ENCODE measurements around the gene ROR2.
"Not testable (repeated sequence)": the region's sequence is repeated elsewhere in the genome, so short reads cannot be mapped to it uniquely, and the experiment has no call there.

Gene ROR2

DNA sequence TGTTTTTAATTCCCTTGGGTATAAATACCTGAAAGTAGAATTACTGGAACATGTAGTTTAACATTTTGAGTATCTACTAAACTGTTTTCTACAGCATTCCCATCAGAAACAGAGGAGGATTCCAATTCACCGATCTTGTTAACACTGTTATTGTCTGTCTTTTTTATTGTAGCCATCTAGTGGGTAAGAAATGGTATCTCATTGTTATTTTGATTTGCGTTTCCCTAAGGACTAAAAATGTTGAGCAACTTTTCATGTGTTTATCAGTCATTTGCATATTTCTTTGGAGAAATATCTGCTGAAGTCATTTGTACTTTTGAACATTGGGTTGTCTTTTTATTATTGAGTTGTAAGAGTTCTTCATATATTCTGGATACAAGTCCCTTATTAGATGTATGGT is 391.1 kb downstream of the ROR2 start:
- H3K27me3 ChIP-seq, result no peaks in the 10 kb centered on the region
- H3K4me3 ChIP-seq, result no peak overlapping the region
- H3K36me3 ChIP-seq, result no peaks in the 10 kb centered on the region
- no peaks in the 10 kb centered on the region for H4K20me1 ChIP-seq
- H3K27ac ChIP-seq, result no peak overlapping the region
- H3K4me1 ChIP-seq, result peaks cover 8% of the 10 kb centered on the region
- H3K4me2 ChIP-seq, result no peak overlapping the region
- H3K9me3 ChIP-seq, result no peaks in the 10 kb centered on the region
- TF ChIP-seq Cebpa-rat (IDR thresholded peaks at IDR 0.05), result no peak
- no peak overlapping the region for H3K9ac ChIP-seq

DNA sequence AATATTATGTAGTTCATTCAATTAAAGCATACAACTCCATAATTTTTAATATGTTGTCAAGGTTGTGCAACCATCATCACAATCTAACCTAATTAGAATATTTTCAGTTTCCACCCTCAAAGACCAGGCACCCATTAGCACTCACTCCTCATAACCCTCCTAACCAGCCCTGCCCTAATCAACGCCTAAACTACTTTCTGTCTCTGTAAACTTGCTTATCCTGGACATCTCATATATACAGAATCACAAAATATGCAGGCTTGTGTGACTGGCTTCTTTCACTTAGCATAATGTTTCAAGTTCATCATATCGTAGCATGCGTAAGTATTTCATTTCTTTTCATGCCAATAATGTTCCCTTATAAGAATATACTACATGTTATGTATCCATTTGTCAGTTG is 391.6 kb downstream of the ROR2 start:
- no peaks in the 10 kb centered on the region for H3K36me3 ChIP-seq
- no peak overlapping the region for H3K4me2 ChIP-seq
- no peak for TF ChIP-seq Cebpa-rat (IDR thresholded peaks at IDR 0.05)
- H3K27me3 ChIP-seq, result no peaks in the 10 kb centered on the region
- no peak overlapping the region for H3K27ac ChIP-seq
- H4K20me1 ChIP-seq, result no peaks in the 10 kb centered on the region
- no peaks in the 10 kb centered on the region for H3K9me3 ChIP-seq
- H3K4me3 ChIP-seq, result no peak overlapping the region
- peaks cover 8% of the 10 kb centered on the region for H3K4me1 ChIP-seq
- no peak overlapping the region for H3K9ac ChIP-seq

DNA sequence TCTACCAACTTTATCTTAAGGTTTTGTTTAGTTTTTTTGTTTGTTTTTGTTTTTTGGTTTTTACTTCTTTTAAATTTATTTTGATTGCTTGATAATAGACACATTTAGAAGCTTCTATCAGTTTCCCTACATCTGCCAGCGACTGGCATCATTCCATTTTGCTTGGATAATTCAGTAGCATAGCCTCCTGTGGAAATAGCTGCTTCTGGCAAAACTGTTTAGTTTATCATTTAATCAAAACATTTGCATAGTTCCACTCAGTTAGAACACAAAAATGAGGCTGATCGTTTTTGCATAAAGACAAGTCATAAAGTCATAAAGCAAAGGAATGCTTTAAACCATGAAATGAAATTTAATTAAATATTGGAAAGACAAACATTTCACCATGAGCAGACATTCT is 392.7 kb downstream of the ROR2 start:
- no peak for TF ChIP-seq Cebpa-rat (IDR thresholded peaks at IDR 0.05)
- no peak overlapping the region for H3K9ac ChIP-seq
- no peak overlapping the region for H3K4me2 ChIP-seq
- H3K36me3 ChIP-seq, result no peaks in the 10 kb centered on the region
- H3K4me1 ChIP-seq, result peaks cover 8% of the 10 kb centered on the region
- H3K4me3 ChIP-seq, result no peak overlapping the region
- no peaks in the 10 kb centered on the region for H3K9me3 ChIP-seq
- H3K27ac ChIP-seq, result no peak overlapping the region
- no peaks in the 10 kb centered on the region for H3K27me3 ChIP-seq
- H4K20me1 ChIP-seq, result no peaks in the 10 kb centered on the region

DNA sequence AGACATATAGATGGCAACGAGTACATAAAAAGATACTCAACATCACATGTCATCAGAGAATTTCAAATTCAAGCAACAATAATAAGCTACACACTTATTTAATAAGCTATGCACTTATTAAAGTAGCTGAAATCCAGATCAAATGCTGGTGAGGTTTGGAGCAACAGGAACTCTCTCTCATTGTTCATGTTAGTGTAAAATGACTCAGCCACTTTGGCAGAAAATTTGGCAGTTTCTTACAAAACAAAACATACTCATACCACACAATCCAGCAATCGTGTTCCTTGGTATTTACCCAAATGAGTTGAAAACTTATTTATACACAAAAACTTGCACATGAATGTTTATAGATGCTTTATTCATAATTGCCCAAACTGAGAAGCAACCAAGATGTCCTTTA is 394.9 kb downstream of the ROR2 start:
- H3K4me2 ChIP-seq, result no peak overlapping the region
- no peaks in the 10 kb centered on the region for H3K36me3 ChIP-seq
- no peaks in the 10 kb centered on the region for H3K27me3 ChIP-seq
- H3K4me1 ChIP-seq, result peaks cover 8% of the 10 kb centered on the region
- no peak overlapping the region for H3K4me3 ChIP-seq
- no peaks in the 10 kb centered on the region for H4K20me1 ChIP-seq
- TF ChIP-seq Cebpa-rat (IDR thresholded peaks at IDR 0.05), result no peak
- H3K9ac ChIP-seq, result no peak overlapping the region
- peaks cover 14% of the 10 kb centered on the region for H3K9me3 ChIP-seq
- no peak overlapping the region for H3K27ac ChIP-seq

DNA sequence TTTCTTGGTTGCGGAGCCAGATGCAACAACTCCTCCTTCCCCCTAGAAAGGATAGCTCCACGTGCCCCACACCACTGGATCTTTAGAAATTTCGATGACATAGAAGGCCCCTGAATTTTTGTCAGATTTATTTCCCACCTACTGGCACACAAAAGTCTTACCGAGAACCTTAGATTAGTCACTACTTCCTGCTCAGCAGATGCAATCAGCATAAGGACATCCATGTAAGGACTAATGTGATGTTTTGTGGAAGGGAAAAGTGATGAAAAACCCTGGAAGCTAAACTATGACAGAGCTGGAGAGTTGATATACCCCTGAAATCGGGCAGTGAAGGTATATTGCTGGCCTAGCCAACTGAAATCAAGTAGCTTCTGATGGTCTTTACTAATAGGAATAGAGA is 400.9 kb downstream of the ROR2 start:
- no peak overlapping the region for H3K4me2 ChIP-seq
- H3K27me3 ChIP-seq, result no peaks in the 10 kb centered on the region
- no peak for TF ChIP-seq Cebpa-rat (IDR thresholded peaks at IDR 0.05)
- H3K4me3 ChIP-seq, result no peak overlapping the region
- H3K36me3 ChIP-seq, result no peaks in the 10 kb centered on the region
- H4K20me1 ChIP-seq, result no peaks in the 10 kb centered on the region
- peaks cover 17% of the 10 kb centered on the region for H3K9me3 ChIP-seq
- H3K27ac ChIP-seq, result no peak overlapping the region
- no peak overlapping the region for H3K9ac ChIP-seq
- no peaks in the 10 kb centered on the region for H3K4me1 ChIP-seq

DNA sequence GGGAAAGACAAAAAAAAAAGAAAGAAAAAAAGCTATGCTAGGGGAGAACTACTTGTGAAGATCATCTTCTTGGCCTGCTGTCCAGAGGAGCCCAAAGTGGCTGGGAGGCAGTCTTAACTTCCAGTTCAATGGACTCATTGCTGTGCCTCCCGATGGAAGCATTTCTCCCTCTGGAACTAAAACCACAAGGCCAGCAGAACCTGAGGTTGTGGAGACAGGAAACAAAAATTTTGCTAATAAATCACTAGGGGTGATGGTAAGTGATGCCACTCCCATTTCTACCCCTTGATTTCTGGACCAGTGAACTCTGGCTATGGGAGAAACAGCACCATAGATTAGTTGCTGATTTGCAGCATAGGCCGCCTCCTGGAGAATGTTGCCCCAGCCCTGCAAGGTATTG is 402.9 kb downstream of the ROR2 start:
- no peak overlapping the region for H3K27ac ChIP-seq
- H4K20me1 ChIP-seq, result no peaks in the 10 kb centered on the region
- no peaks in the 10 kb centered on the region for H3K36me3 ChIP-seq
- no peaks in the 10 kb centered on the region for H3K4me1 ChIP-seq
- H3K4me2 ChIP-seq, result no peak overlapping the region
- H3K9me3 ChIP-seq, result peaks cover 17% of the 10 kb centered on the region
- H3K27me3 ChIP-seq, result no peaks in the 10 kb centered on the region
- no peak for TF ChIP-seq Cebpa-rat (IDR thresholded peaks at IDR 0.05)
- H3K4me3 ChIP-seq, result no peak overlapping the region
- H3K9ac ChIP-seq, result no peak overlapping the region

DNA sequence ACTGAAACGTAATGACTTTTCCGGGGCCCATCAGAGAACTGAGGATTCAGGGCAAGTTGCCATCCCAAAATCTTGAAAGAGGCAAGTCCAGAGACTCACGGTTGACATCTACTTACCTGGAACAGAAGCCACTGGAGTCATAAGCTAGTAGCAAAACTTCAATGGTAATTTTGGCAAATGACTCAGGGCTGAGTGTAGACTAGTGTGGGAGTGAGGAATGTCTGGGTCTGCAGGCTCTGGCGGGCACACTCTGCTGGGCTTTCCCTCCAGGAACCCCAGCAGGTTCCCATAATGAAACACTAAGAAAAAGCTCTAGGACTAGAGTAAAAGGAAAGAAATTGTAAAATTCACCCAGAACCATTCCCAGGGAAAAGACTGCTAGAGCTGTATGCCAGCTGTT is 403.5 kb downstream of the ROR2 start:
- H3K4me2 ChIP-seq, result no peak overlapping the region
- no peak overlapping the region for H3K4me3 ChIP-seq

DNA sequence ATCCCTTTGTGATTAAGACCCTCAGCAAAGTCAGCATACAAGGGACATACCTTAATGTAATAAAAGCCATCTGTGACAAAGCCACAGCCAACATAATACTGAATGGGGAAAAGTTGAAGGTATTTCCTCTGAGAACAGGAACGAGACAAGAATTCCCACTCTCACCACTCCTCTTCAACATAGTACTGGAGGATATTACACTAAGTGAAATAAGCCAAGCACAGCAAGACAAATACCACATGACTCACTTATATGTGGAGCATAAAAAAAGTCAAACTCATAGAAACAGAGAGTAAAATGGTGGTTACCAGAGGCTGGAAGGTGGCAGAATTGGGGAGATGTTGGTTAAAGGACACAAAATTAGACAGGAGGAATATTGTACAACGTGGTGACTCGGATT is 408.3 kb downstream of the ROR2 start:
- Histone ChIP-seq H3K4me2 (no peak overlapping the region), H3K9me3 (no peaks in the 10 kb centered on the region), H3K27ac (no peak overlapping the region), H3K4me1 (no peaks in the 10 kb centered on the region), H3K27me3 (no peaks in the 10 kb centered on the region), H3K4me3 (no peak overlapping the region), H3K36me3 (no peaks in the 10 kb centered on the region), H4K20me1 (no peaks in the 10 kb centered on the region), H3K9ac (no peak overlapping the region)
- TF ChIP-seq Cebpa-rat (IDR thresholded peaks at IDR 0.05), result no peak

More for the DNA sequence above, 403.5 kb downstream of the ROR2 start:
- H4K20me1 ChIP-seq, result no peaks in the 10 kb centered on the region
- no peaks in the 10 kb centered on the region for H3K4me1 ChIP-seq
- no peaks in the 10 kb centered on the region for H3K27me3 ChIP-seq
- no peak overlapping the region for H3K27ac ChIP-seq
- peaks cover 17% of the 10 kb centered on the region for H3K9me3 ChIP-seq
- no peak overlapping the region for H3K9ac ChIP-seq
- H3K36me3 ChIP-seq, result no peaks in the 10 kb centered on the region
- TF ChIP-seq Cebpa-rat (IDR thresholded peaks at IDR 0.05), result no peak

DNA sequence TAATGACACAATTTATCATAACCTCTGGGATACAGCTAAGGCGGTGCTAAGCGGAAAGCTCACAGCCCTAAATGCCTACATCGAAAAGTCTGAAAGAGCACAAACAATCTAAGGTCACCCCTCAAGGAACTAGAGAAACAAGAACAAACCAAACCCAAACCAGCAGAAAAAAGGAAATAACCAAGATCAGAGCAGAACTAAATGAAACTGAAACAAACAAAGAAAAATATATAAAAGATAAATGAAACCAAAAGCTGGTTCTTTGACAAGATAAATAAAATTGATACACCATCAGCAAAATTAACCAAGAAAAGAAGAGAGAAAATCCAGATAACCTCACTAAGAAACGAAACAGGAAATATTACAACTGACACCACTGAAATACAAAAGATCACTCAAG is 409.5 kb downstream of the ROR2 start:
- H4K20me1 ChIP-seq, H3K4me3 ChIP-seq, H3K4me2 ChIP-seq, H3K9ac ChIP-seq, H3K4me1 ChIP-seq, H3K9me3 ChIP-seq, H3K27ac ChIP-seq, H3K36me3 ChIP-seq, H3K27me3 ChIP-seq: not testable (repeated sequence)

DNA sequence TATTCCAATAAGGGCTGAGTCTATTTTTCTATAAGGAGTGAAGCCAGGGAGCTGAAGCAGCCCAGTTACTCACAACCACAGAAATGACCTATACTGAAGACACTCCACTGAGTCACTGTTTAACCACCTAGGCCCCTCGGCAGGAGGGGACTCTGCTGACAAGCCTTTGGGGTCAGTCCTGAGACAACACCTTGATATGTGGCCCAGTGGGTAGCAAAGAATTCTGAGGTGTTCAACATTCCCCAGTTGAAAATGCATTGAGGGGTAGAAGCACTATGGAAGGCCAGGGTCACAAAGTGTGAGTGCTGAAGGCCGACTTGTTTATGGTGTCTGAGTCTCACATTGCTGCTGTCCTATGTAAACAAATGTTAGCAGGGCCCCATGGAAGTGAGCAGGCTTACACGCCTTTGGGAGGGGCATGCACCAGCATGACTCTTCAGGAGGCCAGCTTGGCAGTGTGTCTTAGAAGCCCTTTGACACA is 413.8 kb downstream of the ROR2 start:
- Histone ChIP-seq H3K27ac (no peak overlapping the region), H4K20me1 (no peaks in the 10 kb centered on the region), H3K9ac (no peak overlapping the region)

DNA sequence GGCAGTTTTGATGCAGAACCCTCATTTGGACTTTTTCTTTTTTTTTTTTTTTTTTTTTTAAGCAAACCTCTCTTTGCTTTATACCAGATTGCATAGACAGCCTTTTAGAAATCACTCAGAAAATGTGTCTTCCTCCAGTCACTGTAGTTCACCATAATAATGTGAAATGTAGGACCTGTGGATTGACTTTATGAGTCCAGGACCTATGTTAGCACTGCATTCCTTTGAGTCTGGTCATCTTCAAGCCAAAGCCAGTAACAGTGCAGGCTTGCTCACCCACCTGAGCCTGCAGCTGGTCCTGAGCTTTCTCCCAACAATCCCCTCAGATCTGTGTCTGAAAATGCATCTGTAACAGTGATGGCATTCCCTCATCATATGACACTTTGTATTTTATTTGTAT is 415.7 kb downstream of the ROR2 start:
- Histone ChIP-seq H3K27ac (no peak overlapping the region), H3K36me3 (no peaks in the 10 kb centered on the region), H3K4me1 (peaks cover 20% of the 10 kb centered on the region; the same call in 1 of the 2 replicates), H3K9ac (no peak overlapping the region), H3K4me2 (no peak overlapping the region), H4K20me1 (no peaks in the 10 kb centered on the region), H3K9me3 (no peaks in the 10 kb centered on the region), H3K27me3 (no peaks in the 10 kb centered on the region), H3K4me3 (no peak overlapping the region)
- TF ChIP-seq Cebpa-rat (IDR thresholded peaks at IDR 0.05), result no peak

More for the DNA sequence above, 413.8 kb downstream of the ROR2 start:
- H3K4me1 ChIP-seq, result peaks cover 12% of the 10 kb centered on the region; the same call in 1 of the 2 replicates
- H3K36me3 ChIP-seq, result no peaks in the 10 kb centered on the region
- TF ChIP-seq Cebpa-rat (IDR thresholded peaks at IDR 0.05), result no peak
- H3K27me3 ChIP-seq, result no peaks in the 10 kb centered on the region
- no peak overlapping the region for H3K4me3 ChIP-seq
- H3K4me2 ChIP-seq, result no peak overlapping the region
- no peaks in the 10 kb centered on the region for H3K9me3 ChIP-seq

All from BLaER1 (cell line).